Testis (tissue), 3 donors: Measurements from ENCODE around the gene HTR3A. TPM values are rescaled to one million over a fixed set of nuclear protein-coding genes. Genes with fewer than 3 reads are reported as not detected.
"Not testable (repeated sequence)": the region's sequence is repeated elsewhere in the genome, so short reads cannot be mapped to it uniquely, and the experiment has no call there.

Experiments
- DNase-seq: peaks from one replicate; pipeline ENCODE4 v3.0.0-alpha.2; 2019
- H3K27ac ChIP-seq, 2 donors: fragments of 200-600 bp; sonication (generic); one replicate each; pipeline ENCODE4 v1.5.1; 2019
- H3K27me3 ChIP-seq: fragments of 200-600 bp; sonication (generic); one replicate; pipeline ENCODE4 v1.5.1; 2019
- H3K36me3 ChIP-seq: fragments of 200-600 bp; sonication (generic); one replicate; pipeline ENCODE4 v1.5.1; 2017; ENCODE audit warnings: low read depth; ENCODE audit errors: missing control alignments
- H3K4me1 ChIP-seq: fragments of 200-600 bp; sonication (generic); one replicate; pipeline ENCODE4 v1.5.1; 2019
- H3K4me3 ChIP-seq, 2 donors: fragments of 200-600 bp; sonication (generic); one replicate each; pipeline ENCODE4 v1.5.1; 2017 to 2019
- H3K9me3 ChIP-seq: fragments of 200-600 bp; sonication (generic); one replicate; pipeline ENCODE4 v1.5.1; 2017
- CTCF ChIP-seq, 3 experiments: fragments of 450-650 bp in 2 of 3; fragments of 200-600 bp in 1 of 3; sonication (generic) in 1 of 3; IDR thresholded peaks; one replicate each; pipeline ENCODE4 v1.5.1; 2016 to 2019; ENCODE audit warnings: antibody characterized with exemption in 3 of 3, mild to moderate bottlenecking in 2 of 3, moderate library complexity in 1 of 3
- POLR2A ChIP-seq: fragments of 450-650 bp; IDR thresholded peaks from one replicate; pipeline ENCODE4 v1.6.1; 2017; ENCODE audit warnings: antibody characterized with exemption, mild to moderate bottlenecking, moderate library complexity
- WGBS, 2 donors: methylation state at CpG; one replicate each; pipeline ENCODE4 v1.1.5; 2018; 5-methylcytosine and 5-hydroxymethylcytosine counted together
- intact Hi-C: fragments of 100-400 bp; cut with DNase I; formaldehyde crosslinking; loops from one replicate; pipeline ENCODE4 v1.15.1; 2023; ENCODE audit warnings: low total_unique reads
- polyA plus RNA-seq: library from polyadenylated mRNA; stranded (reverse); fragments of 350-450 nt; fragmentation: Illumina TruSeq; extraction: RNeasy Lipid Tissue Mini Kit (QIAGEN cat#74804); gene quantifications from one replicate; pipeline ENCODE4 v1.2.3, GENCODE V29; 2014; ENCODE audit warnings: low read depth, low replicate concordance; ENCODE audit not compliant: insufficient read depth
- total RNA-seq, 2 donors: library from RNA; depleted of rRNA; stranded (reverse); fragments of >200 nt; gene quantifications; one replicate each; pipeline ENCODE4 v1.2.3, GENCODE V29; 2016

Gene HTR3A
- total and polyA plus RNA-seq, 3 donors from 2014 or later: 0.29 to 0.81 (median 0.39) TPM

GRCh38 chr11:113934761-113935160 lies 40.1 kb upstream of the HTR3A start:
- H3K36me3 ChIP-seq: no peaks in the 10 kb centered on the region
- 80 to 81% methylated on average over 4 of the region's 4 CpGs for WGBS, 2 donors
- intact Hi-C loops: no loop called here
- no peak for DNase-seq
- TF ChIP-seq POLR2A: no peak
- TF ChIP-seq CTCF (IDR thresholded peaks at IDR 0.05): no peak
- no peak overlapping the region for H3K4me3 ChIP-seq
- H3K4me1 ChIP-seq: no peaks in the 10 kb centered on the region
- H3K27ac ChIP-seq: no peak overlapping the region
- no peaks in the 10 kb centered on the region for H3K27me3 ChIP-seq
- H3K9me3 ChIP-seq: no peaks in the 10 kb centered on the region

DNA sequence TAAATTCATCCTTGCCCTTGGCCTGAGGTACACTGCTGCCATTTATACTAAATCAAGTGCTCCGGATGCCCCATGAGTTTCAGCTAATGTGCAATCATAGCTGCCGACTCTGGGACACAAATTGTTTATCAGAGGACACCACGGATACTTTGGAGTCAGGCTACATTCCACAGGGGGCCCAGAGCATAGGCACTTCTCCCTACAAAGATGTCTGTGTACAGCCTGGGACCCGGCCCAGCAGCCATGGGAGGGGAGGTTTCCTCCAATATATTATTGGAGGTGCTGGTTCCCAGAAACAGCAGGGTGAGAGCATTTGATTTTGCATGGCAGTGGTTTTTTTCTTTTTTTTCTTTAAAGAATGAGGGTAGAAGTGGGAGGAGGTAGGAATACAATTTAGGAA lies 39.0 kb upstream of the HTR3A start:
- WGBS, 2 donors: 54 to 69% methylated on average over 4 of the region's 4 CpGs
- no peak for TF ChIP-seq CTCF (IDR thresholded peaks at IDR 0.05)
- no peak for TF ChIP-seq POLR2A
- H3K4me1 ChIP-seq: no peaks in the 10 kb centered on the region
- H3K27ac ChIP-seq: no peak overlapping the region
- H3K9me3 ChIP-seq: no peaks in the 10 kb centered on the region
- DNase-seq: no peak
- intact Hi-C loops: no loop called here
- no peaks in the 10 kb centered on the region for H3K27me3 ChIP-seq
- no peaks in the 10 kb centered on the region for H3K36me3 ChIP-seq
- no peak overlapping the region for H3K4me3 ChIP-seq

- no peaks in the 10 kb centered on the region for H3K9me3 ChIP-seq
- intact Hi-C loops: no loop called here
- WGBS, 2 donors: 76 to 78% methylated on average over 3 of the region's 3 CpGs
- DNase-seq: no peak
- no peaks in the 10 kb centered on the region for H3K4me1 ChIP-seq
- TF ChIP-seq POLR2A: no peak
- TF ChIP-seq CTCF (IDR thresholded peaks at IDR 0.05): no peak
- no peaks in the 10 kb centered on the region for H3K27me3 ChIP-seq
- no peak overlapping the region for H3K4me3 ChIP-seq
- H3K36me3 ChIP-seq: no peaks in the 10 kb centered on the region
- no peak overlapping the region for H3K27ac ChIP-seq
Observed at GRCh38 chr11:113937918-113938317, 37.0 kb upstream of the HTR3A start.

- Histone ChIP-seq H3K4me1 (no peaks in the 10 kb centered on the region), H3K27ac (no peak overlapping the region), H3K36me3 (no peaks in the 10 kb centered on the region), H3K4me3 (no peak overlapping the region), H3K27me3 (no peaks in the 10 kb centered on the region), H3K9me3 (no peaks in the 10 kb centered on the region)
- intact Hi-C loops: no loop called here
- TF ChIP-seq POLR2A: no peak
- no peak for TF ChIP-seq CTCF (IDR thresholded peaks at IDR 0.05)
- WGBS, 2 donors: 95% methylated on average over 8 of the region's 8 CpGs
- no peak for DNase-seq
Observed at GRCh38 chr11:113942256-113942655, 32.7 kb upstream of the HTR3A start.

DNA sequence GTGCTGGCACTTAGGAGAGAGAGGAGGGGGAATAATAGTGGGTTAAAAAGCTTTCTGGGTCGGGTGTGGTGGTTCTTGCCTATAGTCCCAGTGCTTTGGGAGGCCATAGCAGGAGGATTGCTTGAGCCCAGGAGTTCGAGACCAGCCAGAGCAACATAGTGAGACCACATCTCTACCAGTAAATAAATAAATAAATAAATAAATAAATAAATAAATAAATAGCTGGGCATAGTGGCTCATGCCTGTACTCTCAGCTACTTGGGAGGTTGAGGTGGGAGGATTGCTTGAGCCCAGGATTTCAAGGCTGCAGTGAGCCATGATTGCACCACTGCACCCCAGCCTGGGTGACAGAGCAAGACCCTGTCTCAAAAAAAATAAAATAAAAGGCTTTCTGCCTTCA lies 28.7 kb upstream of the HTR3A start:
- H3K27me3 ChIP-seq, H3K9me3 ChIP-seq, DNase-seq, H3K4me1 ChIP-seq, H3K27ac ChIP-seq, H3K4me3 ChIP-seq, H3K36me3 ChIP-seq, intact Hi-C loops: not testable (repeated sequence)
- 78 to 89% methylated on average over 2 of the region's 2 CpGs for WGBS, 2 donors
